ENCODE results near the gene CIRBP. TPM values are rescaled to one million over a fixed set of nuclear protein-coding genes. Genes with fewer than 3 reads are reported as not detected.

CIRBP gene
- total and polyA plus RNA-seq, 2 of the 13 experiments (the other 11 are each of a cell fraction or from before 2014, with no cell fraction given) = 133 to 140 TPM

DNA sequence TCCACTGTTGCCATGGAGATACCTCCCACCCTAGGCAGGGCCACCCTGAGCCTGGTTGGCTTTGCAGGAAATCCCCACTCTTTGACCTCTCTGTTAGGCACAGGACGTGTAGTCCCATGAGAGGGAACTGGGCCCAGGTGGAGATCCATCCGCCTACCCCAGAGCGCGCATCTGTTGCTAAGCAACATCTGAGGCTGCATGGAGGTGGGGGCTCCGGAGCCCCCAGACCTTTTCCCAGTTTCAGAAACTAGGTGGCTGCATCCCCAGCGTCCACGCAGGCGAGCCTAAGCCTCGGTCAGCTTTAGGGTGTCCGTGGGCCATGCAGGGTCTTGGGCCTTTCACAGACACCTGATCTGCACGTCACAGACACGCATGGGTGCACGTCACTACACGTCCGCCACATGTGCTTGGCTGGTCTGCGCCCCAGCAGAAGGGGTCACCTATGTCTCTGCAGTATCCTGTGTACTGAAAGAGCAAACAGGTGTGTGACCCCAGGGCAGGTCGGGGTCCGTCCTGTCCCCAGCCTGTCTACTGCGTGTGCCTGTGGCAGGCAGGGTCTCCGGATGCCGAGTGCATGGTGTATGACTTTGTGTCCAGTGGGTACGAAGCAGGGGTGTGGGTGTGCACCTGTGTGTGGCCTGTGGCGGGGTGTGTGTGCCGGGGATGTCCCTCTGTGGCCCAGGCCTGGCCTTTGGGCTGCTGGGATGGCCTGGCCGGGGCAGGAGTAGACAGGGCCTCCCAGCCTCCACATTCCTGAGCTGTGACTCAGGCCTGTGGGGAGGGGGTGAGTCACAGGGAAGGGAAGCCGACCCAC is 4.1 kb upstream of the CIRBP start (continued):
- TF ChIP-seq TFAP4 (IDR thresholded peaks at IDR 0.05; ENCODE audit: borderline replicate concordance, low read depth) (peak; percentile 34; the same call in 1 of the 2 replicates), SUZ12 (IDR thresholded peaks at IDR 0.05; ENCODE audit: low read depth, low read length) (no peak), DPF2 (CRISPR knock-in tag; IDR thresholded peaks at IDR 0.05; ENCODE audit: borderline replicate concordance, low read depth) (peak; percentile 55), ZBTB1 (CRISPR knock-in tag; IDR thresholded peaks at IDR 0.05; ENCODE audit: borderline replicate concordance) (no peak), DRAP1 (CRISPR knock-in tag; IDR thresholded peaks at IDR 0.05) (peak; percentile 17; the same call in 1 of the 2 replicates), HNRNPL (IDR thresholded peaks at IDR 0.05; ENCODE audit: low read depth, low read length) (0 out of 2 replicates have a peak, but pooled peaks have one; percentile 38), RBM39 (IDR thresholded peaks at IDR 0.05; ENCODE audit: low read depth, low read length, poor library complexity, severe bottlenecking) (no peak), FLYWCH1 (CRISPR knock-in tag; IDR thresholded peaks at IDR 0.05) (no peak), LCORL (IDR thresholded peaks at IDR 0.05) (peak; percentile 74; the same call in 1 of the 2 replicates), LCORL (CRISPR knock-in tag; IDR thresholded peaks at IDR 0.05) (peak; percentile 99), BORCS8-MEF2B (CRISPR knock-in tag; IDR thresholded peaks at IDR 0.05) (peak; percentile 23; the same call in 1 of the 2 replicates), THAP11 (CRISPR knock-in tag; IDR thresholded peaks at IDR 0.05) (peak; percentile 69), ZNF230 (CRISPR knock-in tag; IDR thresholded peaks at IDR 0.05) (no peak; the same call in 1 of the 2 replicates), ARNT2 (CRISPR knock-in tag; IDR thresholded peaks at IDR 0.05; ENCODE audit: low read depth) (0 out of 2 replicates have a peak, but pooled peaks have one; percentile 10), RXRA (CRISPR knock-in tag; IDR thresholded peaks at IDR 0.05) (peak; percentile 86), FOXA3 (CRISPR knock-in tag; IDR thresholded peaks at IDR 0.05) (0 out of 2 replicates have a peak, but pooled peaks have one; percentile 20), ZNF331 (CRISPR knock-in tag; IDR thresholded peaks at IDR 0.05) (peak; percentile 40; the same call in 1 of the 2 replicates)
- TF ChIP-seq, protein P1, sequence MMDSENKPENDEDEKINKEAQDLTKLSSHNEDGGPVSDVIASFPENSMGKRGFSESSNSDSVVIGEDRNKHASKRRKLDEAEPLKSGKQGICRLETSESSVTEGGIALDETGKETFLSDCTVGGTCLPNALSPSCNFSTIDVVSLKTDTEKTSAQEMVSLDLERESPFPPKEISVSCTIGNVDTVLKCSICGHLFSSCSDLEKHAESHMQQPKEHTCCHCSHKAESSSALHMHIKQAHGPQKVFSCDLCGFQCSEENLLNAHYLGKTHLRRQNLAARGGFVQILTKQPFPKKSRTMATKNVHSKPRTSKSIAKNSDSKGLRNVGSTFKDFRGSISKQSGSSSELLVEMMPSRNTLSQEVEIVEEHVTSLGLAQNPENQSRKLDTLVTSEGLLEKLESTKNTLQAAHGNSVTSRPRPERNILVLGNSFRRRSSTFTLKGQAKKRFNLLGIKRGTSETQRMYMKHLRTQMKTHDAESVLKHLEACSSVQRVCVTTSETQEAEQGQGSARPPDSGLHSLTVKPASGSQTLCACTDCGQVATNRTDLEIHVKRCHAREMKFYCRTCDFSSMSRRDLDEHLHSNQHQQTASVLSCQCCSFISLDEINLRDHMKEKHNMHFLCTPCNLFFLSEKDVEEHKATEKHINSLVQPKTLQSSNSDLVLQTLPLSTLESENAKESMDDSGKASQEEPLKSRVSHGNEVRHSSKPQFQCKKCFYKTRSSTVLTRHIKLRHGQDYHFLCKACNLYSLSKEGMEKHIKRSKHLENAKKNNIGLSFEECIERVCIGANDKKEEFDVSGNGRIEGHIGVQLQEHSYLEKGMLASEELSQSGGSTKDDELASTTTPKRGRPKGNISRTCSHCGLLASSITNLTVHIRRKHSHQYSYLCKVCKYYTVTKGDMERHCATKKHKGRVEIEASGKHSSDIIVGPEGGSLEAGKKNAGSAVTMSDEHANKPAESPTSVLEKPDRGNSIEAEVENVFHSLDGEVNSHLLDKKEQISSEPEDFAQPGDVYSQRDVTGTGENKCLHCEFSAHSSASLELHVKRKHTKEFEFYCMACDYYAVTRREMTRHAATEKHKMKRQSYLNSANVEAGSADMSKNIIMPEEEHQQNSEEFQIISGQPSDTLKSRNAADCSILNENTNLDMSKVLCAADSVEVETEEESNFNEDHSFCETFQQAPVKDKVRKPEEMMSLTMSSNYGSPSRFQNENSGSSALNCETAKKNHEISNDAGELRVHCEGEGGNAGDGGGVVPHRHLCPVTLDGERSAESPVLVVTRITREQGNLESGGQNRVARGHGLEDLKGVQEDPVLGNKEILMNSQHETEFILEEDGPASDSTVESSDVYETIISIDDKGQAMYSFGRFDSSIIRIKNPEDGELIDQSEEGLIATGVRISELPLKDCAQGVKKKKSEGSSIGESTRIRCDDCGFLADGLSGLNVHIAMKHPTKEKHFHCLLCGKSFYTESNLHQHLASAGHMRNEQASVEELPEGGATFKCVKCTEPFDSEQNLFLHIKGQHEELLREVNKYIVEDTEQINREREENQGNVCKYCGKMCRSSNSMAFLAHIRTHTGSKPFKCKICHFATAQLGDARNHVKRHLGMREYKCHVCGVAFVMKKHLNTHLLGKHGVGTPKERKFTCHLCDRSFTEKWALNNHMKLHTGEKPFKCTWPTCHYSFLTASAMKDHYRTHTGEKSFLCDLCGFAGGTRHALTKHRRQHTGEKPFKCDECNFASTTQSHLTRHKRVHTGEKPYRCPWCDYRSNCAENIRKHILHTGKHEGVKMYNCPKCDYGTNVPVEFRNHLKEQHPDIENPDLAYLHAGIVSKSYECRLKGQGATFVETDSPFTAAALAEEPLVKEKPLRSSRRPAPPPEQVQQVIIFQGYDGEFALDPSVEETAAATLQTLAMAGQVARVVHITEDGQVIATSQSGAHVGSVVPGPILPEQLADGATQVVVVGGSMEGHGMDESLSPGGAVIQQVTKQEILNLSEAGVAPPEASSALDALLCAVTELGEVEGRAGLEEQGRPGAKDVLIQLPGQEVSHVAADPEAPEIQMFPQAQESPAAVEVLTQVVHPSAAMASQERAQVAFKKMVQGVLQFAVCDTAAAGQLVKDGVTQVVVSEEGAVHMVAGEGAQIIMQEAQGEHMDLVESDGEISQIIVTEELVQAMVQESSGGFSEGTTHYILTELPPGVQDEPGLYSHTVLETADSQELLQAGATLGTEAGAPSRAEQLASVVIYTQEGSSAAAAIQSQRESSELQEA (CRISPR knock-in tag; IDR thresholded peaks at IDR 0.05; ENCODE audit: not compliant biosample characterization) = no peak

Data from HepG2 (cell line).